Liver (tissue), 9 donors: ENCODE data around the gene NOX4. TPM values are rescaled to one million over a fixed set of nuclear protein-coding genes. Genes with fewer than 3 reads are reported as not detected.

Experiments used
- DNase-seq: peaks from one replicate; pipeline ENCODE4 v3.0.0-alpha.2; 2017; ENCODE audit warnings: low spot score
- H3K27ac ChIP-seq, 2 donors: one replicate each; pipeline ENCODE4 v1.7.0; 2013; ENCODE audit warnings: inconsistent platforms in 2 of 2, low read length in 2 of 2, control low read depth in 1 of 2, low read depth in 1 of 2, mild to moderate bottlenecking in 1 of 2
- H3K27me3 ChIP-seq, 4 donors: one replicate each; pipeline versions ENCODE4 v1.6.1 to v1.7.0; 2013; ENCODE audit warnings: low read length in 3 of 4, inconsistent platforms in 1 of 4, mild to moderate bottlenecking in 1 of 4, moderate library complexity in 1 of 4; ENCODE audit not compliant: control insufficient read depth in 4 of 4, insufficient read depth in 4 of 4
- H3K36me3 ChIP-seq, 4 donors: one replicate each; pipeline versions ENCODE4 v1.6.1 to v1.7.0; 2013; ENCODE audit warnings: low read length in 3 of 4, mild to moderate bottlenecking in 3 of 4, low read depth in 1 of 4, moderate library complexity in 1 of 4; ENCODE audit not compliant: control insufficient read depth in 4 of 4, insufficient read depth in 3 of 4
- H3K4me1 ChIP-seq, 4 donors: one replicate each; pipeline versions ENCODE4 v1.6.1 to v1.7.0; 2013; ENCODE audit warnings: low read length in 3 of 4, mild to moderate bottlenecking in 3 of 4, moderate library complexity in 1 of 4; ENCODE audit not compliant: control insufficient read depth in 4 of 4, insufficient read depth in 4 of 4
- H3K4me3 ChIP-seq, 3 donors: one replicate each; pipeline versions ENCODE4 v1.6.1 to v1.7.0; 2013; ENCODE audit warnings: low read length in 3 of 3, control low read depth in 1 of 3, low read depth in 1 of 3, mild to moderate bottlenecking in 1 of 3
- H3K9ac ChIP-seq, 2 donors: one replicate each; pipeline ENCODE4 v1.7.0; 2013; ENCODE audit warnings: low read length in 2 of 2, mild to moderate bottlenecking in 2 of 2, moderate library complexity in 2 of 2, control low read depth in 1 of 2, low read depth in 1 of 2
- H3K9me3 ChIP-seq, 4 donors: one replicate each; pipeline versions ENCODE4 v1.6.1 to v1.7.0; 2013; ENCODE audit warnings: low read length in 3 of 4; ENCODE audit not compliant: control insufficient read depth in 4 of 4
- ATF3 ChIP-seq: IDR thresholded peaks from 2 replicates; pipeline ENCODE4 v1.6.1; 2016; ENCODE audit warnings: antibody characterized with exemption
- CTCF ChIP-seq: fragments of 150-350 bp; IDR thresholded peaks from 2 replicates; pipeline ENCODE4 v1.5.1; 2017; ENCODE audit warnings: improper control_type of control experiment, low read depth, low read length; ENCODE audit not compliant: missing input control
- EGR1 ChIP-seq, 2 donors: IDR thresholded peaks; 2 replicates each; pipeline ENCODE4 v1.6.1; 2016 to 2018; ENCODE audit warnings: antibody characterized with exemption in 2 of 2, low read depth in 2 of 2
- FOXA1 ChIP-seq: IDR thresholded peaks from 2 replicates; pipeline ENCODE4 v1.6.1; 2016; ENCODE audit warnings: antibody characterized with exemption
- FOXA2 ChIP-seq: IDR thresholded peaks from 2 replicates; pipeline ENCODE4 v1.6.1; 2016; ENCODE audit warnings: antibody characterized with exemption
- GABPA ChIP-seq, 2 donors: IDR thresholded peaks in 1 of 2; conservative IDR thresholded peaks in 1 of 2; 2 replicates each; pipeline ENCODE4 v1.6.1; 2016; ENCODE audit warnings: antibody characterized with exemption in 2 of 2, mild to moderate bottlenecking in 1 of 2, moderate library complexity in 1 of 2
- HNF4A ChIP-seq, 2 donors: conservative IDR thresholded peaks; 2 replicates each; pipeline ENCODE4 v1.6.1; 2016; ENCODE audit warnings: antibody characterized with exemption in 2 of 2, mild to moderate bottlenecking in 2 of 2
- HNF4G ChIP-seq: IDR thresholded peaks from 2 replicates; pipeline ENCODE4 v1.6.1; 2016; ENCODE audit warnings: antibody characterized with exemption
- JUND ChIP-seq, 2 donors: IDR thresholded peaks; 2 replicates each; pipeline ENCODE4 v1.6.1; 2016; ENCODE audit warnings: antibody characterized with exemption in 2 of 2
- MAX ChIP-seq: IDR thresholded peaks from 2 replicates; pipeline ENCODE4 v1.6.1; 2016; ENCODE audit warnings: antibody characterized with exemption
- NR2F2 ChIP-seq: IDR thresholded peaks from 2 replicates; pipeline ENCODE4 v1.6.1; 2016; ENCODE audit warnings: antibody characterized with exemption
- RAD21 ChIP-seq, 2 donors: IDR thresholded peaks; 2 replicates each; pipeline ENCODE4 v1.6.1; 2016; ENCODE audit warnings: antibody characterized with exemption in 2 of 2, mild to moderate bottlenecking in 2 of 2
- REST ChIP-seq: IDR thresholded peaks from 2 replicates; pipeline ENCODE4 v1.6.1; 2016; ENCODE audit warnings: antibody characterized with exemption, mild to moderate bottlenecking
- RXRA ChIP-seq, 2 donors: IDR thresholded peaks; 2 replicates each; pipeline ENCODE4 v1.6.1; 2017 to 2018; ENCODE audit warnings: antibody characterized with exemption in 2 of 2, mild to moderate bottlenecking in 1 of 2
- SP1 ChIP-seq: IDR thresholded peaks from 2 replicates; pipeline ENCODE4 v1.6.1; 2018; ENCODE audit warnings: antibody characterized with exemption, mild to moderate bottlenecking
- TAF1 ChIP-seq: conservative IDR thresholded peaks from 2 replicates; pipeline ENCODE4 v1.6.1; 2016; ENCODE audit warnings: antibody characterized with exemption, mild to moderate bottlenecking
- YY1 ChIP-seq: IDR thresholded peaks from 2 replicates; pipeline ENCODE4 v1.6.1; 2016; ENCODE audit warnings: antibody characterized with exemption, mild to moderate bottlenecking
- ZBTB33 ChIP-seq: IDR thresholded peaks from 2 replicates; pipeline ENCODE4 v1.6.1; 2016; ENCODE audit warnings: antibody characterized with exemption
- WGBS: extraction: QIAGEN DNeasy Blood & Tissue Kit; methylation state at CpG from one replicate; pipeline ENCODE4 v1.1.7; 2013; 5-methylcytosine and 5-hydroxymethylcytosine counted together
- polyA plus RNA-seq, 2 donors: library from polyadenylated mRNA; stranded (reverse) in 1 of 2; unstranded in 1 of 2; fragments of 200-250 nt in 1 of 2; fragments of >200 nt in 1 of 2; fragmentation: Nextera tagmentation in 1 of 2; extraction: Ambion mirVana in 1 of 2; gene quantifications; one replicate each; pipeline versions ENCODE4 v1.2.1 to v1.2.3, GENCODE V29; 2013 to 2015
- total RNA-seq, 2 donors: library from RNA; depleted of rRNA; stranded (reverse); fragments of >200 nt; gene quantifications; one replicate each; pipeline ENCODE4 v1.2.3, GENCODE V29; 2014
- donor health status: healthy.
- donor health status: healthy.
- donor health status: healthy.
- donor health status: healthy.
- donor health status: healthy.

NOX4 gene
- total and polyA plus RNA-seq, 4 donors, result 0.07 to 0.29 (median 0.19) TPM; not detected in 1

- H3K4me3 ChIP-seq, result no peak overlapping the region
- no peaks in the 10 kb centered on the region for H3K36me3 ChIP-seq
- no peak overlapping the region for H3K9ac ChIP-seq
- H3K27me3 ChIP-seq, result no peaks in the 10 kb centered on the region
- peaks cover 0 to 4% (median 2%) of the 10 kb centered on the region in 4 donors for H3K4me1 ChIP-seq
- no peak for DNase-seq
- WGBS, result 86% methylated on average over 2 of the region's 2 CpGs
- no peak overlapping the region for H3K27ac ChIP-seq
- H3K9me3 ChIP-seq, result no peaks in the 10 kb centered on the region
- TF ChIP-seq FOXA2 (no peak), YY1 (no peak), HNF4G (no peak), CTCF (no peak), TAF1 (no peak), SP1 (no peak), ATF3 (no peak), GABPA (IDR thresholded peaks at IDR 0.05 in 1 of 2, conservative IDR thresholded peaks at IDR 0.05 in 1 of 2) (no peak), NR2F2 (no peak), ZBTB33 (no peak), FOXA1 (no peak), HNF4A (conservative IDR thresholded peaks at IDR 0.05) (no peak), MAX (no peak), JUND (IDR thresholded peaks at IDR 0.05) (no peak), REST (no peak), RAD21 (IDR thresholded peaks at IDR 0.05) (no peak), EGR1 (IDR thresholded peaks at IDR 0.05; ENCODE audit: low read depth in 2 of 2) (no peak), RXRA (IDR thresholded peaks at IDR 0.05) (no peak)
Measured at GRCh38 chr11:89347071-89347470, 144.1 kb downstream of the NOX4 start.
